Central memory CD8-positive, alpha-beta T cell (primary cell): ENCODE data around the gene ALK.

Experiments used
- ATAC-seq: fragments of 150-1000 bp; cut with Tn5 transposase; replicated peaks from 2 replicates; pipeline ENCODE4 v1.10.0; 2022; ENCODE audit warnings: mild to moderate bottlenecking, moderate FRiP score, moderate number of reproducible peaks; ENCODE audit not compliant: poor library complexity, severe bottlenecking; ENCODE audit errors: extremely low read depth
- DNase-seq, 2 donors: peaks; one replicate each; pipeline ENCODE4 v3.0.0; 2021; ENCODE audit warnings: low spot score in 2 of 2
- H3K27ac Mint-ChIP-seq: one replicate; pipeline ENCODE4 v1.8.0; 2022; ENCODE audit warnings: low read depth, mild to moderate bottlenecking, moderate library complexity, mixed read lengths
- H3K27me3 Mint-ChIP-seq: one replicate; pipeline ENCODE4 v1.8.0; 2022; ENCODE audit warnings: mixed read lengths
- H3K36me3 Mint-ChIP-seq: one replicate; pipeline ENCODE4 v1.8.0; 2022; ENCODE audit warnings: mild to moderate bottlenecking, moderate library complexity, mixed read lengths; ENCODE audit not compliant: insufficient read depth
- H3K4me1 Mint-ChIP-seq: one replicate; pipeline ENCODE4 v1.8.0; 2022; ENCODE audit warnings: mixed read lengths
- H3K4me3 Mint-ChIP-seq: one replicate; pipeline ENCODE4 v1.8.0; 2022; ENCODE audit warnings: mild to moderate bottlenecking, moderate library complexity, mixed read lengths
- H3K9me3 Mint-ChIP-seq: one replicate; pipeline ENCODE4 v1.8.0; 2022; ENCODE audit warnings: mixed read lengths

ALK gene

DNA sequence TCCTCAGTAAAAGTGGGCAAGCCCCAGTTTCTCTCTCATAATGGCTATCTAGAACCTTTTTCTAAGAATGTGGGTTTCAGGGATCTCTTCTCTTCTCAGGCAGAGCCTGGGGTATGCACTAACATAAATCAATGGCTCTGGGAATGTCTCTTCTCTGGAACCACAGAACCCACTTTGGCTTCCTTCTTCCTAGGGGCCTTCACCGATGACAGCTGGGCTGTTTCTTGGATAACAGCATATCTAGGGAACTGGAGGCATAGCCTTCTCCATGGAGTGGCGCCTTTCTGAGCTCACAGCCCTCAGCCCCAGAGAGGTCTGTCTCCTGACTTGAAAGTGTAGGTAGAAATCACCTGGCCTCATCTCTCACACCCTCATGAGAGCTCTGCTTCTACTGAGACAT lies 558.3 kb downstream of the ALK start:
- no peak overlapping the region for H3K27ac Mint-ChIP-seq
- no peak for ATAC-seq

DNA sequence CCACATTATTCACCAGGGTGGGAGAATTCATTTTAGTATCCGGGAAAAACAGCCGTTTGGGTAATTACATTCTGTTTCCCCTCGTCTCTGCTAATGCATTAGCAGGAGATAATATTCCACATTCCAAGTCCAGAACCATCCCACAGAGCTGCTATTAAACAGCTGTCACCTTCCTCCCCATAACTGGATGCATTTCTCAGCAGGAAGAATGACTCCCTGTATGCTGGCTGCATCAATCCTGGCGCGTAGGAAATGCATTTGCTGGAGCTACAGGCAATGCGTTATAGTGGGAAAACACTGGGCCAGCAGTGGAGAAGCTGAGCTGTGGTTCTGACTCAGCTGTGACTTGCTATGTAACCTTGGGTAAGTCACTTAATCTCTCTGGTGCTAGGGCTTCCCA lies 560.2 kb downstream of the ALK start:
- ATAC-seq = no peak
- no peaks in the 10 kb centered on the region for H3K9me3 Mint-ChIP-seq

More for the DNA sequence above, 558.3 kb downstream of the ALK start:
- peaks cover 2% of the 10 kb centered on the region for H3K36me3 Mint-ChIP-seq
- DNase-seq = no peak
- H3K27me3 Mint-ChIP-seq = peaks cover 68% of the 10 kb centered on the region
- H3K4me1 Mint-ChIP-seq = no peaks in the 10 kb centered on the region
- H3K4me3 Mint-ChIP-seq = no peak overlapping the region
- H3K9me3 Mint-ChIP-seq = no peaks in the 10 kb centered on the region

GRCh38 chr2:29360016-29360784 lies 561.2 kb downstream of the ALK start:
- Mint-ChIP-seq H3K27ac (no peak overlapping the region), H3K27me3 (peaks cover 44% of the 10 kb centered on the region), H3K4me3 (no peak overlapping the region), H3K9me3 (no peaks in the 10 kb centered on the region), H3K36me3 (peaks cover 2% of the 10 kb centered on the region), H3K4me1 (no peaks in the 10 kb centered on the region)
- DNase-seq = no peak
- no peak for ATAC-seq

More for the DNA sequence above, 560.2 kb downstream of the ALK start:
- no peaks in the 10 kb centered on the region for H3K4me1 Mint-ChIP-seq
- H3K36me3 Mint-ChIP-seq = peaks cover 2% of the 10 kb centered on the region
- H3K4me3 Mint-ChIP-seq = no peak overlapping the region
- H3K27me3 Mint-ChIP-seq = peaks cover 52% of the 10 kb centered on the region
- no peak for DNase-seq
- no peak overlapping the region for H3K27ac Mint-ChIP-seq

GRCh38 chr2:29353403-29353991 lies 567.9 kb downstream of the ALK start:
- H3K9me3 Mint-ChIP-seq = no peaks in the 10 kb centered on the region
- no peak overlapping the region for H3K27ac Mint-ChIP-seq
- no peak for ATAC-seq
- DNase-seq = no peak
- H3K4me1 Mint-ChIP-seq = no peaks in the 10 kb centered on the region
- peaks cover 12% of the 10 kb centered on the region for H3K27me3 Mint-ChIP-seq
- H3K4me3 Mint-ChIP-seq = no peak overlapping the region
- H3K36me3 Mint-ChIP-seq = no peaks in the 10 kb centered on the region

- no peaks in the 10 kb centered on the region for H3K36me3 Mint-ChIP-seq
- no peak overlapping the region for H3K27ac Mint-ChIP-seq
- H3K4me1 Mint-ChIP-seq = no peaks in the 10 kb centered on the region
- peaks cover 22% of the 10 kb centered on the region for H3K27me3 Mint-ChIP-seq
- H3K4me3 Mint-ChIP-seq = no peak overlapping the region
- DNase-seq (no peak), ATAC-seq (no peak)
- no peaks in the 10 kb centered on the region for H3K9me3 Mint-ChIP-seq
Measured at GRCh38 chr2:29351916-29352591, 569.3 kb downstream of the ALK start.

- ATAC-seq (no peak), DNase-seq (no peak)
- H3K27me3 Mint-ChIP-seq = peaks cover 30% of the 10 kb centered on the region
- H3K4me3 Mint-ChIP-seq = no peak overlapping the region
- no peaks in the 10 kb centered on the region for H3K4me1 Mint-ChIP-seq
- no peaks in the 10 kb centered on the region for H3K36me3 Mint-ChIP-seq
- no peak overlapping the region for H3K27ac Mint-ChIP-seq
- H3K9me3 Mint-ChIP-seq = no peaks in the 10 kb centered on the region
Measured at GRCh38 chr2:29351248-29351647, 570.1 kb downstream of the ALK start.

DNA sequence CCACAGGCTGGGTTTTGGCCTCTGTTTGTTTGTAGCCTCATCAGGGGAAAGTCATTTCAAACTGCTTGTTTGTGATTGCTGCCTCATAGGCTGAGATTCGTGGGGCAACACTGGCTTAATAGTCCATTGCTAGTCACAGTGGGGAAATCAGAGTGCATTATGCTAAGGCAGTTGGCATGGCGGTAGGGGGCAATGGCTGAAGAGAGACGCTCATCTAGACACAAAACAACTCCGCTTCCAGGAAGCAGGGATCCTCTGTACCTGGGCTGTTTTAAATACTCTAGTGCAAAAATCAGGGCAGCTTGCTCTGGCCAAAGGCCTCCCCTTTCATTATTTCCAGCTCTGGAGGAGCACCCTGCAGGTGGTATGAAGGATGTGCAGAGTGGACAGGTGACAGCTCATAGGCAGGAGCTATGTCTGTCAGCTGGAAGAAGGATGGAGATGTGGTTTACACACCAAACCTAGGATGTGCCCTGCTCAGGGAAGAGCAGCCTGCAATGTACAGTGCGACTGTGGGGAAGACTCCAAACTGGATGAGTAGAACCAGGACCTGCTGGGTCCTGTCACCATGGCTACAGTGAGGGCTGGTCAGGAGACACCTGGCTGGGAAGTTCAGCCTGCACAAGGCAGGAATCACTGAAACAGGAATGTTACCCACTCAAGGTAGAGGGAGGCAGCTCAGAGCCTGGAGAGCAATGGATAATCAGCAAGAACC lies 571.9 kb downstream of the ALK start:
- Mint-ChIP-seq H3K27ac (no peak overlapping the region), H3K4me3 (no peak overlapping the region), H3K9me3 (no peaks in the 10 kb centered on the region), H3K36me3 (no peaks in the 10 kb centered on the region), H3K27me3 (peaks cover 43% of the 10 kb centered on the region), H3K4me1 (no peaks in the 10 kb centered on the region)
- DNase-seq = no peak
- ATAC-seq = no peak

GRCh38 chr2:29347774-29348461 lies 573.5 kb downstream of the ALK start:
- Mint-ChIP-seq H3K27me3 (peaks cover 47% of the 10 kb centered on the region), H3K4me3 (no peak overlapping the region), H3K36me3 (no peaks in the 10 kb centered on the region), H3K9me3 (no peaks in the 10 kb centered on the region), H3K27ac (no peak overlapping the region), H3K4me1 (no peaks in the 10 kb centered on the region)
- ATAC-seq (no peak), DNase-seq (no peak)

- Mint-ChIP-seq H3K4me1 (no peaks in the 10 kb centered on the region), H3K4me3 (no peak overlapping the region), H3K36me3 (no peaks in the 10 kb centered on the region), H3K9me3 (no peaks in the 10 kb centered on the region), H3K27ac (no peak overlapping the region), H3K27me3 (peaks cover 47% of the 10 kb centered on the region)
- DNase-seq (no peak), ATAC-seq (no peak)
Measured at GRCh38 chr2:29345236-29345635, 576.1 kb downstream of the ALK start.

DNA sequence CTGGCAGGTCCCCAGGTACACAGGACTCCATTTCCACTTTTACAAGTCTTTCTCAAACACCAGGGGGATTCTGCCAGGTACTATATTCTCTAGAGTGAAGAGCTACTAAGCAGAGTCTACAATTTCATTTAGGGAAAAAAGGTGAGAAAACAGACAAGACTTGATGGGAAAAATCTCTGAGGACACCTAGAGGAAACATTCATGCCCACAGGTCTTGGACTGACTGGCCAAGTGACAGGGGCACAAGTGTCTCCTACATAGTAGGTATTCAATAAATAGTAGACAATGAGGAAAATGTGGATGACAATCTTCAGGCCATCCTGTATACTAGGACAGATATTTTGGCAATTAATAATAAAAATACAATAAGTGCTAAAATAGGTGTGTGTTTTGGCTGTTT lies 577.6 kb downstream of the ALK start:
- H3K4me3 Mint-ChIP-seq = no peak overlapping the region
- DNase-seq = no peak
- H3K4me1 Mint-ChIP-seq = no peaks in the 10 kb centered on the region
- peaks cover 46% of the 10 kb centered on the region for H3K27me3 Mint-ChIP-seq
- ATAC-seq = no peak
- H3K27ac Mint-ChIP-seq = no peak overlapping the region
- no peaks in the 10 kb centered on the region for H3K9me3 Mint-ChIP-seq
- no peaks in the 10 kb centered on the region for H3K36me3 Mint-ChIP-seq

DNA sequence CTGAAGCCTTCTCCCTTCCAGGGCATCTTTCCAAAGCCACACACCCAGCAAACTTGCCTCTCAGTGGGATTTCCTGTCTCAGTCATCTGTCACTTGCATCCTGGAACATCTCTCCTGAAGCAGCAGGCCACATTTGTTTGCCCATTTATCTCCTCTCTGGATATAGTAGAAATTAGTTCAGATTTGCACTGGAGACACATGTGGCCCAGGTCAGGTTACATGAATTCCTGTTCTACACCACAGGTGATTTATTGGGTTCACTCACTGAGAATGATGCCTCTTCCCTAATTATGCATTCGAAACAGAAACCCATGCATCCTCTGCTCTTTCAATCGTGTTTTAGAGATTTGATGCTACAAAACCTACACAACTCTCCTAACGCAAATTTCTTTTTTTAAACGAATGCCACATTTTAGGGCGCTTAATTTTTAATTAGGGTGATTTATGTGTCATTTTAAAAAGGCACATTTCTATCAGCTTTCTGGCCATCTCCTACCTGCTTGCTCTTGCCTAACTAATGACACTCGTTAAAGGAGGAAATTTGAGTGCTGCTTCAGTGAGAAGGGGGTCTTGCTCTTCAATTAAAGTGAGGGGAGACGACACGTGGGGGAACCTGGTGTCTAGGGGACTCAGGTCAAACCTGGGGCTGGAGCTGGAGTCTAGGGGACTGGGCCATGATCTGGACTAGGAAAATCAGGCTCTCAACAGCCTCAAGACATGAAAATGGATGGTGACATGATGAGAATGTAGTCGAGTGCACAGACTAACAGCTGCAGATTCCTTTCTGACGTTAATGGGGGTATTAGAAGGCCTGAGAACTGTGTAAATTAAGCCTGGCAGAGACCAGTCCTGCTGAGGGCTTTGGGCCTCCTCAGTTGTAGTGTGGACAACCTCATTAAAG lies 584.8 kb downstream of the ALK start:
- Mint-ChIP-seq H3K27ac (no peak overlapping the region), H3K36me3 (no peaks in the 10 kb centered on the region), H3K4me1 (no peaks in the 10 kb centered on the region), H3K27me3 (peaks cover 28% of the 10 kb centered on the region), H3K9me3 (no peaks in the 10 kb centered on the region), H3K4me3 (no peak overlapping the region)
- DNase-seq (no peak), ATAC-seq (no peak)
